Uterus (tissue), 4 donors: ENCODE results near the gene FAM187B. TPM values are rescaled to one million over a fixed set of nuclear protein-coding genes. Genes with fewer than 3 reads are reported as not detected.
"Not testable (repeated sequence)": the region's sequence is repeated elsewhere in the genome, so short reads cannot be mapped to it uniquely, and the experiment has no call there.

Experiments
- DNase-seq, 2 donors: peaks; one replicate each; pipeline ENCODE4 v3.0.0-alpha.2; 2019 to 2020
- H3K27ac ChIP-seq, 2 donors: fragments of 200-600 bp; sonication (generic); 1 replicate in 1 of 2; 2 replicates in 1 of 2; pipeline ENCODE4 v1.5.1; 2016 to 2018
- H3K27me3 ChIP-seq, 2 donors: fragments of 200-600 bp; sonication (generic); one replicate each; pipeline ENCODE4 v1.5.1; 2018 to 2019; ENCODE audit warnings: control low read depth in 1 of 2
- H3K36me3 ChIP-seq, 2 donors: fragments of 200-600 bp; sonication (generic); one replicate each; pipeline ENCODE4 v1.5.1; 2019; ENCODE audit warnings: control low read depth in 1 of 2
- H3K4me1 ChIP-seq, 2 donors: fragments of 200-600 bp; sonication (generic); one replicate each; pipeline ENCODE4 v1.5.1; 2018 to 2019; ENCODE audit warnings: control low read depth in 1 of 2
- H3K4me3 ChIP-seq, 2 donors: fragments of 200-600 bp; sonication (generic); 1 replicate in 1 of 2; 2 replicates in 1 of 2; pipeline ENCODE4 v1.5.1; 2018 to 2019; ENCODE audit warnings: mild to moderate bottlenecking in 1 of 2
- H3K9me3 ChIP-seq, 2 donors: fragments of 200-600 bp; sonication (generic); one replicate each; pipeline ENCODE4 v1.5.1; 2019; ENCODE audit warnings: control low read depth in 1 of 2
- CTCF ChIP-seq, 4 experiments: fragments of 200-600 bp in 2 of 4; fragments of 450-650 bp in 2 of 4; sonication (generic) in 2 of 4; IDR thresholded peaks; one replicate each; pipeline ENCODE4 v1.5.1; 2016 to 2019; ENCODE audit warnings: antibody characterized with exemption in 4 of 4, mild to moderate bottlenecking in 2 of 4, moderate library complexity in 1 of 4
- POLR2A ChIP-seq, 2 donors: fragments of 450-650 bp; IDR thresholded peaks; one replicate each; pipeline ENCODE4 v1.6.1; 2016; ENCODE audit warnings: antibody characterized with exemption in 2 of 2, mild to moderate bottlenecking in 1 of 2, moderate library complexity in 1 of 2
- intact Hi-C: fragments of 100-400 bp; cut with DNase I; formaldehyde crosslinking; loops from one replicate; pipeline ENCODE4 v1.15.1; 2023; ENCODE audit warnings: low total_unique reads
- total RNA-seq, 4 donors: library from RNA; depleted of rRNA in 3 of 4; stranded (reverse); fragments of >200 nt in 3 of 4; gene quantifications; one replicate each; pipeline versions ENCODE4 v1.1.0 to v1.2.4, GENCODE V29; 2014 to 2023
- donor health status: DM: yes; HTN: yes; CAD: no.

The FAM187B gene
- total RNA-seq, 4 donors from 2014 or later, result 0.21 TPM; not detected in 3

- no peak for TF ChIP-seq POLR2A (IDR thresholded peaks at IDR 0.05)
- TF ChIP-seq CTCF (IDR thresholded peaks at IDR 0.05), result no peak
- DNase-seq, result no peak
- no peaks in the 10 kb centered on the region for H3K27me3 ChIP-seq
- H3K4me1 ChIP-seq, result no peaks in the 10 kb centered on the region
- H3K9me3 ChIP-seq, result no peaks in the 10 kb centered on the region
- no peaks in the 10 kb centered on the region for H3K36me3 ChIP-seq
- no peak overlapping the region for H3K4me3 ChIP-seq
- intact Hi-C loops, result no loop called here
- H3K27ac ChIP-seq, result no peak overlapping the region
Measured at GRCh38 chr19:35223862-35224505, 4.6 kb downstream of the FAM187B start.

DNA sequence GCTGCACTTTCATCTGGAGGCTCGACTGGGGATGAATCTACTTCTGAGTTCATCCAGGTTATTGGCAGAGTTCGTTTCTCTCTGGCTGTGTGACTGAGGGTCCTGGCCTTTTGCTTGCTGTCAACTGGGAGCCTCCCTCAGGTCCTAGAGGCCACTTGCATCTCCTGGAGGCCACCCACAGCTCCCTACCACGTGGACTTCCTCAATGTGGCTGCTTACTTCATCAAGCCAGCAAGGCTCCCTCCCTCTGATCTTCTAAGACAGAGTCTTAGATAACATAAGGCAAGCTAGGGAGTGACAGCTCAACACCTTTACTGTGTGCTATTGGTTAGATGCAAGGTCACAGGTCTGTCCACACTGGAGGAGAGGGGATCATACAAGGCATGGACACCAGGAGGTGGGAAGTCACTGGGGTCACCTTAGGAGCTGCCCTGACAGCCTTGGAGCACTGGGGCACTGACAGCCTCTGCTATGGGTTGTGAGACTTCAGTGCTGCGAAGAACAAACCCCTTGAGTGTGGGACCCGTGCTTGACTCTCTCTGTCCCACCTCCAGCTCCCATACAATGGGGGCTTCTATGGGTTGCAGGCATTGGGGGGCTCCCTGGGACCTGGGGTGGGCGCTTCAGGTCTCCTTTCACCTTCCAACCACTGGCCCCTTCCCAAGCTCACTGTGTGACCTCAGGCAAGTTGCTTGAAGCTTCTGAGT lies 5.3 kb downstream of the FAM187B start:
- Histone ChIP-seq H3K27ac (no peak overlapping the region), H3K36me3 (no peaks in the 10 kb centered on the region), H3K27me3 (no peaks in the 10 kb centered on the region), H3K9me3 (no peaks in the 10 kb centered on the region), H3K4me3 (no peak overlapping the region), H3K4me1 (no peaks in the 10 kb centered on the region)
- intact Hi-C loops, result no loop called here
- no peak for TF ChIP-seq POLR2A (IDR thresholded peaks at IDR 0.05)
- TF ChIP-seq CTCF (IDR thresholded peaks at IDR 0.05), result no peak
- no peak for DNase-seq

- H3K27ac ChIP-seq, result no peak overlapping the region
- no peaks in the 10 kb centered on the region for H3K4me1 ChIP-seq
- intact Hi-C loops, result no loop called here
- TF ChIP-seq POLR2A (IDR thresholded peaks at IDR 0.05), result no peak
- no peak for TF ChIP-seq CTCF (IDR thresholded peaks at IDR 0.05)
- no peak for DNase-seq
- no peaks in the 10 kb centered on the region for H3K36me3 ChIP-seq
- H3K9me3 ChIP-seq, result no peaks in the 10 kb centered on the region
- no peaks in the 10 kb centered on the region for H3K27me3 ChIP-seq
- H3K4me3 ChIP-seq, result no peak overlapping the region
Measured at GRCh38 chr19:35222373-35223015, 6.0 kb downstream of the FAM187B start.

DNA sequence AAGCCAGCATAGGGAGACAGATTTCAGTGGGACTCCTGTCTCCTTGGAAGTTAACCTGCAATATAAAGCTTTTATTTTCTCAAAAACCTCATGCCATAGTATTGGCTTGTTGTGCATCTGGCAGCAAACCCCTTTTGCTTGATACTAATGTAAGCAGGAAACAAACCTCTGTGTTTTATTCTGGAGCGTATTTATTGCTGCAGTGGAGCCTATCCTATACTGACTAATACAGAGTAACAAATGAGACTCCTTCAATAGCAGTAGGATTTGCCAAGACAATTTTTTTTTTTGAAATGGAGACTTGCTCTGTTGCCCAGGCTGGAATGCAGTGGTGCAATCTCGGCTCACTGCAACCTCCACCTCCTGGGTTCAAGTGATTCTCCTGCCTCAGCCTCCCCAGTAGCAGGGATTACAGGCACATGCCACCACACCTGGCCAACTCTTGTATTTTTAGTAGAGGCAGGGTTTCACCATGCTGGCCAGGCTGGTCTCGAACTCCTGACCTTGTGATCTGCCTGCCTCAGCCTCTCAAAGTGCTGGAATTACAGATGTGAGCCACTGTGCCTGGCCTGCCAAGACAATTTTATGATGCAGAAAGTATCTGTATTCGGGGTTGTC lies 7.5 kb downstream of the FAM187B start:
- H3K4me3 ChIP-seq, H3K4me1 ChIP-seq, intact Hi-C loops, DNase-seq, H3K27me3 ChIP-seq, H3K36me3 ChIP-seq, H3K9me3 ChIP-seq, H3K27ac ChIP-seq: not testable (repeated sequence)

GRCh38 chr19:35220315-35220921 lies 8.1 kb downstream of the FAM187B start:
- Histone ChIP-seq H3K4me3 (no peak overlapping the region), H3K36me3 (no peaks in the 10 kb centered on the region), H3K27ac (no peak overlapping the region), H3K27me3 (no peaks in the 10 kb centered on the region), H3K4me1 (no peaks in the 10 kb centered on the region), H3K9me3 (no peaks in the 10 kb centered on the region)
- intact Hi-C loops, result no loop called here
- TF ChIP-seq POLR2A (IDR thresholded peaks at IDR 0.05) (no peak), CTCF (IDR thresholded peaks at IDR 0.05) (no peak)
- DNase-seq, result no peak
